Naive B cell (primary cell): ENCODE measurements around the gene COL10A1. TPM values are rescaled to one million over a fixed set of nuclear protein-coding genes. Genes with fewer than 3 reads are reported as not detected.
A peak's percentile ranks its signal among the peaks of the same experiment; 100 is the strongest.

Experiments used
- ATAC-seq, 2 donors: fragments of 150-1000 bp; cut with Tn5 transposase; 2 replicates each; pipeline ENCODE4 v1.10.0; 2021; ENCODE audit warnings: low read depth in 2 of 2, mild to moderate bottlenecking in 2 of 2, moderate library complexity in 2 of 2
- DNase-seq: peaks from one replicate; pipeline ENCODE4 v3.0.0; 2022
- H3K27ac Mint-ChIP-seq, 6 donors: one replicate each; pipeline ENCODE4 v1.8.0; 2020 to 2022; ENCODE audit warnings: mild to moderate bottlenecking in 6 of 6, mixed read lengths in 6 of 6, moderate library complexity in 5 of 6, inconsistent platforms in 2 of 6
- H3K27me3 Mint-ChIP-seq, 3 donors: one replicate each; pipeline ENCODE4 v1.8.0; 2021 to 2022; ENCODE audit warnings: mixed read lengths in 3 of 3, mild to moderate bottlenecking in 1 of 3
- H3K36me3 Mint-ChIP-seq, 2 donors: one replicate each; pipeline ENCODE4 v1.8.0; 2020 to 2022; ENCODE audit warnings: mixed read lengths in 2 of 2, inconsistent platforms in 1 of 2, mild to moderate bottlenecking in 1 of 2
- H3K4me1 Mint-ChIP-seq, 3 donors: one replicate each; pipeline ENCODE4 v1.8.0; 2020 to 2022; ENCODE audit warnings: mixed read lengths in 3 of 3, inconsistent platforms in 1 of 3, mild to moderate bottlenecking in 1 of 3, moderate library complexity in 1 of 3
- H3K4me3 Mint-ChIP-seq, 8 donors: one replicate each; pipeline ENCODE4 v1.8.0; 2020 to 2022; ENCODE audit warnings: mild to moderate bottlenecking in 8 of 8, mixed read lengths in 8 of 8, moderate library complexity in 8 of 8, inconsistent platforms in 2 of 8
- H3K9me3 Mint-ChIP-seq, 7 donors: one replicate each; pipeline ENCODE4 v1.8.0; 2020 to 2022; ENCODE audit warnings: mixed read lengths in 7 of 7, mild to moderate bottlenecking in 5 of 7, inconsistent platforms in 2 of 7, moderate library complexity in 1 of 7
- polyA plus RNA-seq, 6 donors: library from polyadenylated mRNA; unstranded; fragments of 300-500 nt; fragmentation: Illumina TruSeq; gene quantifications; one replicate each; pipeline ENCODE4 v1.2.3, GENCODE V29; 2021; ENCODE audit warnings: low read depth in 6 of 6

COL10A1 gene
- polyA plus RNA-seq, 6 donors from 2014 or later: 0.12 to 0.18 (median 0.16) TPM; not detected in 3

DNA sequence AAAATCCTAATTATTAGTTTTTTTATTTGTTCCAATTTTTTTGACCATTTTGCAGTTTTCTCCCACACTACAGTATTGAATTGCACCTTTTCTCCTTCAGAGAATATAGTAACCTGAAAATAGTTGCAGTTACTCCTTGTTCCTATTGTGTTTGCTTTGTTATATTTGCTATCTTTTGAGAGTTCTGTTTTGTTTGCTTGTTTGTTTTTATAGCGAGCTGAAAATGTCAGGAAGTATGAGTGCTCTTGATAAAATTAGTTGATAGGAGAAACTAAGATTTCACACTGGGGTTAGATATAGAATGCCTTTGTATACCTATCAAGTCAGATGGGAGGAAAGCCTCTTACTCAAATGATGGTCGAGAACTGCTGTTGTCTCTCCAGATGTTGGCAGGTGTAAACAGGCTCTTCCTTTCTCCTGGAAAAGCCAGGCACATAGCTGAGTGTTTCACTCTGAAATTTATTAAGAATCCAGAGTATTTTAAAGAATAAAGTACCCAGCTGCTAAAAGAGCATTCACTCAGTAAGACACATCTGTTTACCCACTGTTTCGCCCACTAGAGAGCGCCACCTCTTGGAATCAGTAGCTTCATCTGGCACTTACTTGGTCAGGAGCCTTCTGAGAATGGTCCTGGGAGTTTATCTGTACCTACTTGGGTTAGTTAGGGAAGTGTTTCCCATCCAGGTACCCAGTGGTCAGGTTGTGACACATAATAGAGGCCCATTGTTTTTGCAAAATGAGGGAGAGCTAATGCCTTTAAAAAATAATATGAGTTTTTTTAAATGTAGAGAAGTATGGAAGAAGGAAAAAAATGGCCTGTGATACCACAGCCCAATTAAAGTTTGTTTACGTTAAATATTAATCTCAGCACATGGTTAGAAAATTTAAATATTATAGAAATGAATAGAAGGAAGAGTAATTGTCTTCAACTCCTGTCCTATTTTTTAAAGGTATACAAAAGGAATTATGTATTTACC is 14.1 kb downstream of the COL10A1 start:
- no peaks in the 10 kb centered on the region for H3K27me3 Mint-ChIP-seq
- DNase-seq: no peak
- H3K36me3 Mint-ChIP-seq: peaks cover 36 to 44% of the 10 kb centered on the region in 2 donors
- H3K9me3 Mint-ChIP-seq: no peaks in the 10 kb centered on the region
- peaks cover 5 to 12% (median 8%) of the 10 kb centered on the region in 3 donors for H3K4me1 Mint-ChIP-seq
- peak overlapping the region in 1 of 8 donors; percentile 73 for H3K4me3 Mint-ChIP-seq
- peak in 1 of 2 donors; percentile 35 for ATAC-seq
- H3K27ac Mint-ChIP-seq: peak overlapping the region in 2 of 6 donors; percentile 24 to 52

DNA sequence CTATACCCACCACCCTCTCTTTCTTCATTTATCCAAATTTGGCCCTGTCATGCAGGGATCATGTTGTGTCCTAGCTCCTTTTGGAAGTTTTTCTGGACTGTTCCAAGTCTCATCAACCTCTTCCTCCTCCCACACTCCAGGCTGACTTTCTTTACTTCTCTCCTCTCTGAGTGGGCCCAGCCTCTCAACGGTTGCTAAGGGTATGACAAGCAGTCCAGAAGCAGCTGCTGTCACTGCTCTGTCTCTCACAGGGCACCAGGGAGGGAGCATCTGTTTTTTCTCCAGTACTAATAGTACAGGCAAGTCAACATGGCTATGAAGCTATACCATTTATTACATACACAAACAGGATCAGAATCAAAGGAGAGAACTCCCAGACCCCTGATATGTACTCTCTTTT is 17.1 kb downstream of the COL10A1 start:
- Mint-ChIP-seq H3K36me3 (peaks cover 36 to 39% of the 10 kb centered on the region in 2 donors), H3K27ac (no peak overlapping the region), H3K4me3 (no peak overlapping the region), H3K9me3 (no peaks in the 10 kb centered on the region), H3K4me1 (peaks cover 21 to 27% (median 26%) of the 10 kb centered on the region in 3 donors), H3K27me3 (no peaks in the 10 kb centered on the region)
- no peak for DNase-seq
- no peak for ATAC-seq

DNA sequence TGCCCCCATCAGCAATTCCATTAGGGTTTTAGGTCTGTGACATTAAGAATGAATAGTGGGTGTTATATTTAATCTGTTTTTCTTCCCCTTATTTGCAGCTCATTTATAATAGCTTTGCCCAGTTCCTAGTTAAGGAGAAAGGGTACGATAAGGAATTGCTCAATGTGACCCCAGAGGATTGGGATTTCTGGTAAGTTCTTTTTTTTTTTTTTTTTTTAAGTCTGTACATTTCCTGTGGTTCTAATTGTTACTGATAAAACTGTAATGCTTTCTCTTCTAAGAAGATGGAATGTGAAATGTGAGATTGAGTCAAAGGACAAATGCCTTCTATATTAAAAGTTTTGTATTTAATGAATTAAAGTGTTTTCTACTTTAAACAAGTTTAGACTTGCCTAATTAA is 19.8 kb downstream of the COL10A1 start:
- Mint-ChIP-seq H3K27ac (no peak overlapping the region), H3K4me1 (peaks cover 38 to 51% (median 48%) of the 10 kb centered on the region in 3 donors), H3K4me3 (no peak overlapping the region), H3K9me3 (no peaks in the 10 kb centered on the region), H3K36me3 (peaks cover 18 to 33% of the 10 kb centered on the region in 2 donors), H3K27me3 (no peaks in the 10 kb centered on the region)
- ATAC-seq: no peak
- no peak for DNase-seq

- H3K4me3 Mint-ChIP-seq: peak overlapping the region in 1 of 8 donors; percentile 35
- no peaks in the 10 kb centered on the region for H3K9me3 Mint-ChIP-seq
- no peak overlapping the region for H3K27ac Mint-ChIP-seq
- H3K4me1 Mint-ChIP-seq: peaks cover 42 to 50% (median 46%) of the 10 kb centered on the region in 3 donors
- no peaks in the 10 kb centered on the region for H3K27me3 Mint-ChIP-seq
- no peak for DNase-seq
- no peak for ATAC-seq
- H3K36me3 Mint-ChIP-seq: peaks cover 11 to 24% of the 10 kb centered on the region in 2 donors
These were observed 20.7 kb downstream of the COL10A1 start for GRCh38 chr6:116105247-116105646.

GRCh38 chr6:116104636-116105035 is 21.3 kb downstream of the COL10A1 start:
- H3K9me3 Mint-ChIP-seq: no peaks in the 10 kb centered on the region
- no peak for DNase-seq
- H3K4me3 Mint-ChIP-seq: peak overlapping the region in 1 of 8 donors; percentile 62
- ATAC-seq: no peak
- peaks cover 45 to 47% (median 47%) of the 10 kb centered on the region in 3 donors for H3K4me1 Mint-ChIP-seq
- no peaks in the 10 kb centered on the region for H3K27me3 Mint-ChIP-seq
- peak overlapping the region in 2 of 6 donors; percentile 1 to 66 for H3K27ac Mint-ChIP-seq
- H3K36me3 Mint-ChIP-seq: peaks cover 9 to 19% of the 10 kb centered on the region in 2 donors

DNA sequence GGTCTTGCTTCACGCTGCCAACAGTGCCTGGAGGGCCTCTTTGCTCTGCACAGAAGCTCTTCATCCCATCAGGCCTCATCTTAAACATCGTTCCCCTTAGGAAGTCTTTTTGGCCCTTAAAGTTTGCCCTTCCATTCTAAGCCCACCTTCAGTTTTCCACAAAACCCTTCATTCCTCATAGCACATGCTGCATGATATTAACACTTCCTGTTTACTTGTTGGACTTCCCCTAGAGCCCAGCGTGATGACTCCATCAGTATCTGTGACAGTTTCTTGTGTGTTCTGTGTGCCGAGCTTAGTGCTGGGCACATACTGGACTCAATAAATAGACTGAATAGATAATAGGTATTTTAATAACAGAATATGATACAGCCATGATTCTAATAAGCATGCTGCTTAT is 23.1 kb downstream of the COL10A1 start:
- ATAC-seq (no peak), DNase-seq (no peak)
- peak overlapping the region in 2 of 6 donors; percentile 48 to 64 for H3K27ac Mint-ChIP-seq
- no peaks in the 10 kb centered on the region for H3K9me3 Mint-ChIP-seq
- no peaks in the 10 kb centered on the region for H3K27me3 Mint-ChIP-seq
- H3K4me3 Mint-ChIP-seq: peak overlapping the region in 7 of 8 donors; percentile 7 to 95 (median 29)
- peaks cover 42 to 47% (median 45%) of the 10 kb centered on the region in 3 donors for H3K4me1 Mint-ChIP-seq
- H3K36me3 Mint-ChIP-seq: peaks cover 0 to 7% of the 10 kb centered on the region in 2 donors

DNA sequence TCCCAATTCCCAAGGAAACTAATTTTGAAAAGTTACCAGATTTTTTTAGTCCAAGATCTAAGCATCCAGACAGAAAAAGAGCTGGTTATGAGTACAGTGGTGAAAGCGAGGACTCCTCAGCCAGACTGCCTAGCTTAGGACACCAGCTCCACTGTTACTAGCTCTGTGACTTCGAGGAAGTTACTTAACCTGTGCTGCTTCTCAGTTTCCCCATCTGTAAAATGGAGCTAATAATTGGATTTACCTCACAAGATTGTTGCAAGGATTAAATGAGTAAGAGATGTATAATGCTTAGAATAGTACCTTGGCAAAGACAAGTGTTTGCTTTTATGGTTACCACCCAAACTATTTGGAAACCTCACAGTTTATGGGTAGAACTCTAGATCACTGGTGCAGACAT is 24.1 kb downstream of the COL10A1 start:
- Mint-ChIP-seq H3K27me3 (no peaks in the 10 kb centered on the region), H3K9me3 (peaks cover 0 to 1% (median under 1%) of the 10 kb centered on the region in 7 donors), H3K27ac (peak overlapping the region; percentile 23 to 97 (median 86)), H3K4me3 (peak overlapping the region; percentile 88 to 97 (median 96)), H3K4me1 (peaks cover 42 to 47% (median 45%) of the 10 kb centered on the region in 3 donors), H3K36me3 (peaks cover 0 to 7% of the 10 kb centered on the region in 2 donors)
- DNase-seq: no peak
- no peak for ATAC-seq

DNA sequence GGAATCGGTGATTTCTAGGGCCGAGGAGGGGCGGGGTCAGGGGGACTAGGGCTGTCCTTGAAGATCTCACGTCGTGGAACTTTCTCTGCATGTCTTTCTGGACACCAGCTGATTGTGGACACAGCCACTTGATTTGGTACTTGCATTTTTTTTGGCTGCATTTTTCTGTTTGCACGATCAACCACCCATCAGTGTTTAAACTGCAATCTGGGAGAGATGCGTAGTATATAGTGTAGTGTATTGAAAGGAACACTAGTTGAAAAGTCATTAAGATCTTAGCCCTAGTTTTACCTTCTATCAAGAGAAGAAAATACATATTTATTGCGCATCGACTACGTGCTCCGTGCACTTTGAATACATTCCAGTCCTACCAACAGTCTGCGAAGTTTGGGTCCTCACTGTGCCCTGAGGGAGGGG is 24.6 kb downstream of the COL10A1 start:
- Mint-ChIP-seq H3K9me3 (peaks cover 0 to 6% (median 5%) of the 10 kb centered on the region in 7 donors), H3K27me3 (no peaks in the 10 kb centered on the region), H3K4me3 (peak overlapping the region; percentile 88 to 97 (median 96)), H3K27ac (peak overlapping the region in 5 of 6 donors; percentile 23 to 97 (median 91)), H3K4me1 (peaks cover 42 to 47% (median 45%) of the 10 kb centered on the region in 3 donors), H3K36me3 (peaks cover 0 to 7% of the 10 kb centered on the region in 2 donors)
- no peak for DNase-seq
- peak; percentile 0 to 1 for ATAC-seq

DNA sequence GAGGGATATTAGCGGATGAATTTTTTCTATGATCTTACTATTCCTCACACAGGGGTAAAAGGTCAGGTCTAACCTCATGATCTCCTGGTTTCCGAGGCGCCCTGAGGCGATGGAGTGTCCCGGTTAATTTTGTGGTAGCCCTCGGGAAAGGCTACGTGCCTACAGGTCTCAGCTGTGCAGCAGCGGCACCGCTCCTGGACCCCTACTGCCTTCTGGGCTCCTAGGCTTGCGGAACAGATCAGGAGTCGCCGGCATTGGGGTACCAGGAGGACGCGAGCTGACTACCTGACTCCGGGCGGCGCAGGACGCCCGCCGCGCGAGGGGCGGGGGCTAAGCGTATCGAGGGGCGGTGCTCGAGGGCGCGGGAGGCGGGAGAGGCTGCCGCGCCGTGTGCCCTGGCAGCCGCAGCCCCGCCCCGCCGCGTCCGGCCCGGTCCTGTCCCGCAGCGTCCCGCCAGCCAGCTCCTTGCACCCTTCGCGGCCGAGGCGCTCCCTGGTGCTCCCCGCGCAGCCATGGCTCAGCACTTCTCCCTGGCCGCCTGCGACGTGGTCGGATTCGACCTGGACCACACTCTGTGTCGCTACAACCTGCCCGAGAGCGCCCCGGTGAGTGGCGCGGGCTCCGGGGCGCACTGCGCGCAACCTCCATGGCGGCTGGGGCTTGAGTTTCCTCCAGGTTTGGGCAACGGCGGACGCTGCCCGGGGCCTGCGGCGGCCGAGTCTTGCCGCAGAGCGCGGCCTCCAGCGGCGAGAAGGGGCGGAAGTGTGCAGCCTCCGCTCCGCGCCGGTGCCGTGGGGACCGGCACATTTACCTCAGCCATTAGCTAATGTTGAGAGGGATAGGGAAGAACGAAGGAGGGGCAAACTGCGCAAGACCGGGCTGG is 25.3 kb downstream of the COL10A1 start, which contains the start of gene NT5DC1:
Gene NT5DC1 (plus strand): TSS at position 435 of the 883 bp plus-strand sequence. CDS start 78 bp downstream, at position 513.
- ATAC-seq: peak; percentile 86 to 87
- Mint-ChIP-seq H3K4me3 (peak within 1 kb of the TSS; percentile 88 to 97 (median 96)), H3K4me1 (peaks cover 38 to 43% (median 42%) of the 10 kb centered on the region in 3 donors), H3K9me3 (peaks cover 0 to 13% (median 11%) of the 10 kb centered on the region in 7 donors), H3K36me3 (peaks cover 0 to 13% of the 10 kb centered on the region in 2 donors), H3K27me3 (no peaks in the 10 kb centered on the region), H3K27ac (peak within 1 kb of the TSS; percentile 33 to 97 (median 86))
- peak; percentile 83 for DNase-seq

DNA sequence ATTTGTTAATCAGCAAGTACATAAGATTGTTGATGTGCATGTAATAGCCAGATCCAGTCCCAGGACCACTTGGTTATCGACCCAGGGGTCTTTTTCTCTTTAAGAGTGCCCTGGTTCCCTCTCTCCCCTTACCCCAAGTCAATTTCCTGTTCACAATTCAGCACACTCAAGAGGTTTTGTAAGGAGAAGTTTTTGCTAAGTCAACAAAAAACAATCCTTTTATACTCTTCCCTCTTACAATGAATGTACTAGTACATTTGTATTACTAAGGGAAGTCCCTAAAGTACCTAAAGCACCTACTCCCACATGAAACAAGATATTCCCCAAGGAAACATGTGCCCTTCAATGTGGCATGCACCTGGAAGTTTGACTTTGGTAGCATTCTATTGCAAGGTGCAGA is 26.9 kb downstream of the COL10A1 start:
- H3K27ac Mint-ChIP-seq: peak overlapping the region in 1 of 6 donors; percentile 80
- DNase-seq (no peak), ATAC-seq (no peak)
- H3K9me3 Mint-ChIP-seq: peaks cover 0 to 16% (median 14%) of the 10 kb centered on the region in 7 donors
- peak overlapping the region in 2 of 8 donors; percentile 45 to 95 for H3K4me3 Mint-ChIP-seq
- H3K4me1 Mint-ChIP-seq: peaks cover 29 to 32% (median 29%) of the 10 kb centered on the region in 3 donors
- no peaks in the 10 kb centered on the region for H3K27me3 Mint-ChIP-seq
- H3K36me3 Mint-ChIP-seq: peaks cover 0 to 16% of the 10 kb centered on the region in 2 donors

DNA sequence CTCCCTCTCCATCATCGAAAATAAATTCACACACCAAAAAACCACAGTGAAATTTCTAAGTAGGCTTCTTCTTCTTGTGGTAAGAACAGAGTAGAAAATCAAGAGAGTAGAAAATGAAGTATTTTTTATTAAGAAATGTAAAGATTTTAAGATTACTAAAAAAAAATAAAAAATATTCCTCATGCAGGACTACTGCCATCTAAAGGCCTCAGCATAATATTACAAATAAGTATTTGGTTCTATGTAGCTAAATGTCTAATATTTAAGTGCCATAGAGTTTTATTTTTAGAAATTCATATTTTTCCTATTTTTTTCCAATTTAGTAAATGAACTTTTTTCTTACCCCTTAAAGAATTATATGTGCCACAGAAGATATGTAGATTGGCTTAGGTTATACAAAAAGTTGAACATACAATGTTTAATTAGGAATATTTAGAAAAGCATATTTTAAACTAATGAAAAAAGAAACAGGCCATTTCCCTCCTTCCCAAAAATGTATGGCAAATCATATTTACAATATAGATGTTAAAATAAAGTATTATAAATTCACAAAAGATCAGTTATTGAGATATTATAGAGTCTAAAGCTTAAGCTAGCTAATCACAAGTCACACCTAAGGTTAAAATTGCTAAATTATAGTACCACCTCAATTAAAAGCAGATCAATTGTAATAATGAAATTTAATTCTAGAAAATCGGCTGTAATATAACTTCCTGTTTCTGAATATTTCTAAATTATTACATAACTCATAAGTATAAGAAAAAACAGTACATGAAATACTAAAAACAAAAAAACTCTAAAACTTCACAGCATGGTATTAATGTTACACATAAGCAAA is 28.7 kb downstream of the COL10A1 start:
- no peak overlapping the region for H3K4me3 Mint-ChIP-seq
- peaks cover 12 to 18% (median 14%) of the 10 kb centered on the region in 3 donors for H3K4me1 Mint-ChIP-seq
- H3K27ac Mint-ChIP-seq: no peak overlapping the region
- peaks cover 0 to 16% (median 14%) of the 10 kb centered on the region in 7 donors for H3K9me3 Mint-ChIP-seq
- H3K27me3 Mint-ChIP-seq: peaks cover 0 to 13% (median 8%) of the 10 kb centered on the region in 3 donors
- DNase-seq (peak; percentile 17), ATAC-seq (no peak)
- peaks cover 0 to 9% of the 10 kb centered on the region in 2 donors for H3K36me3 Mint-ChIP-seq
